ENCODE measurements around the gene SOX13. TPM values are rescaled to one million over a fixed set of nuclear protein-coding genes. Genes with fewer than 3 reads are reported as not detected.

The SOX13 gene
- total RNA-seq, 4 donors from 2014 or later = 10.8 to 52.0 (median 18.7) TPM

GRCh38 chr1:204167730-204168129, 94.8 kb downstream of the SOX13 start:
- ATAC-seq (ENCODE audit: low FRiP score) (no peak), DNase-seq (ENCODE audit: low spot score) (no peak)
- no peak for TF ChIP-seq CTCF (IDR thresholded peaks at IDR 0.05)

GRCh38 chr1:204169858-204170257, 96.9 kb downstream of the SOX13 start:
- ATAC-seq (ENCODE audit: low FRiP score) (no peak), DNase-seq (ENCODE audit: low spot score) (no peak)
- no peak for TF ChIP-seq CTCF (IDR thresholded peaks at IDR 0.05)

GRCh38 chr1:204170494-204171155, 97.7 kb downstream of the SOX13 start:
- TF ChIP-seq CTCF (IDR thresholded peaks at IDR 0.05) = no peak
- DNase-seq (ENCODE audit: low spot score) = no peak
- no peak for ATAC-seq (ENCODE audit: low FRiP score)

- no peak for DNase-seq (ENCODE audit: low spot score)
- ATAC-seq (ENCODE audit: low FRiP score) = no peak
- no peak for TF ChIP-seq CTCF (IDR thresholded peaks at IDR 0.05)
Measured at GRCh38 chr1:204171751-204172178, 98.8 kb downstream of the SOX13 start.

- DNase-seq (ENCODE audit: low spot score) (no peak), ATAC-seq (ENCODE audit: low FRiP score) (no peak)
- no peak for TF ChIP-seq CTCF (IDR thresholded peaks at IDR 0.05)
Measured at GRCh38 chr1:204172404-204173029, 99.6 kb downstream of the SOX13 start.

GRCh38 chr1:204174958-204175357, 102.0 kb downstream of the SOX13 start:
- TF ChIP-seq CTCF (IDR thresholded peaks at IDR 0.05) = no peak

GRCh38 chr1:204176049-204176448, 103.1 kb downstream of the SOX13 start:
- ATAC-seq (ENCODE audit: low FRiP score) (no peak), DNase-seq (ENCODE audit: low spot score) (no peak)
- no peak for TF ChIP-seq CTCF (IDR thresholded peaks at IDR 0.05)

More at GRCh38 chr1:204174958-204175357, 102.0 kb downstream of the SOX13 start:
- DNase-seq (ENCODE audit: low spot score) = no peak
- no peak for ATAC-seq (ENCODE audit: low FRiP score)
